NCI-H1092 (cell line): ENCODE results near the gene KCMF1.

Source experiments
- DNase-seq: peaks from one replicate; lab custom pipeline; 2025; lab: John Stamatoyannopoulos, UW

KCMF1 gene

DNA sequence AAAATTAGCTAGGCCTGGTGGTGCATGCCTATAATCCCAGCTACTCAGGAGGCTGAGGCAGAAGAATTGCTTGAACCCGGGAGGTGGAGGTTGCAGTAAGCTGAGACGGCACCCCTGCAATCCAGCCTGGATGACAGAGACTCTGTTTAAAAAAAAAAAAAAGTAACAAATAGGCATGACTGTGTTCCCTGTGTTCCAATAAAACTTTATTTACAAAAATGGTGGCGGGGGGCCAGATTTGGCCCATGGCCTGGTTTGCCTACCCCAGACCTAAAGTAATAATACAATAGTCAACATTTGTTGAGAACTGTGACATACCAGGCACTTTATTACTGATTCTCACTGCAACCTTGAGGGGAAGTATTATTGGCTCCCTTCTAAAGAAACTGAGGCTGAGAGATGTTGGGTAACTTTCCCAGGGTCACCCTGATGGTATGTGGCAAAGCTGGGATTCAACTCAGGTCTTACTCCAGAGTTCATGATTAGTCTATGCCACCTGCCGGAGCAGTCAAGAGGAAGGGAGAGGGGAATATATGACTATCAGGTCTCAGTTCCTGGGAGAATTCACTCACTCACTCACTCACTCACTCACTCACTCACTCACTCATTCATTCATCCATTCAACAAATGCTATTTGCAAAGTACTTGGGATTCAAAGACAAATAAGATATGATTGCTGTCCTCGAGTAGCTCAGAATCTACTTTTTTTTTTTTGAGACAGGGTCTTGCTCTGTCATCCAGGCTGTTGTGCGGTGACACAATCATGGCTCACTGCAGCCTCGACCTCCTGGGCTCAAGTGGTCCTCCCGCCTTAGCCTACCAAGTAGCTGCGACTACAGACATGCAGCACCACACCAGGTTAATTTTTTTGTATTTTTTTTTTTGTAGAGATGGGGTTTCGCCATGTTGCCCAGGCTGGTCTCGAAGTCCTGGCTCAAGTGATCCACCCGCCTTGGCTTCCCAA is 14.3 kb upstream of the KCMF1 start:
- no peak for DNase-seq

DNA sequence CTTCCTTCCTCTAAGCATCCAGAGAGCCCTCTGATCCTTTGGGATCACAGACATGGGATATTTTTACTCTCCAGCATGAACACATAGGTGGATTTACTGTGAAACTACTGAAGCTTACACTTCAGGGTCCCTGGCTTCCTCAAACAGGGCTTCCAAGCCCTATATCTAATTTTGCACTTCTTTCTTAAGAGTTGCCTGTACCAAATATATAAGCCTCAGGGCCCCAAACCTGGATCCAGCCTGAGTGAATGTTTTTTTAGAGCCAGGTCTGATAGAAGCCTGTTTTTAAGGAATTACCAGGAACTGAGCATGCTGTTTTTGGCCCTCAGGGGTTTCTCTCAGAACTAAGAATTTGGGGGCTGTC is 13.2 kb upstream of the KCMF1 start:
- DNase-seq = no peak

DNA sequence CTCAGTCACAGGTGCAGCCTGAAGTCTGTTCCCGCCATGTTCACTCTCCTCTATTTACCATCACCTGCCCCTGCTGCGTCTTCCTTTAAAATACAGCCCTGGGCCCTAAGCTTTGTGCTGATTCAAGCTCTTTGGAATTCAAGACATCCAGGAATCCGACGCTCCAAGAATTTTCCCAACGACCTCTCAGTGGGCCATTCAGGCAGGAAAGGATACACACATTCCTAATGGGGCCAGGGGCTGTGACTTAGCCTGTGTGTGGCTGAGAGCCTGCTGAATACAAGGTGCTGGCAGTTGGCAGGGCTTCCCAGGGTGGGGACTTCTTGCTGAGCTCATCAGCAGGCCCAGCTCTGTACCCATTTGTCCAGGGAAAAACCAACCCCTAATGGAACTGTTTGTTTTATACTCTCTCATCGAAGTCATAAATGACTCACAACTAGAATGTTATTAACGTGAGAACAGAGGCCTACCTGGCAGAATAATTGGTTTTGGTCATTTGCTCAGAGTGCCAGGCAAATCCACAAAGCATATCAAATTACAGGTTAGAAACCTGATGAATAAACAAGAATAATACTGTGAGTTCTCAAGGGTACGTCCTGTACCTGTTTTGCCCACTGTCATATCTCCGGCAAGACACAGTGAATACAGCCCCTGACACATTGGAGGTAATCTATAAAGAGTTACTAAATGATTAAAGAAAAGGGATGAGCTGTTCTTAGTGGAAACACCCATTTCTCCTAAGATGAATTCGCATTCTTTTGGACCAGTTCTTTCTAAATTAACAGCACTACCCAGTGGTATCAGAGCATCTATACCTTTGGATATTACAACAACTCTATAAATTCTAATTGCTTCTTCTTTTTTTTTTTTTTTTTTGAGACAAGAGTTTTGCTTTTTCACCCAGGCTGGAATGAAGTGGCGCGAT is 12.6 kb upstream of the KCMF1 start:
- no peak for DNase-seq

DNA sequence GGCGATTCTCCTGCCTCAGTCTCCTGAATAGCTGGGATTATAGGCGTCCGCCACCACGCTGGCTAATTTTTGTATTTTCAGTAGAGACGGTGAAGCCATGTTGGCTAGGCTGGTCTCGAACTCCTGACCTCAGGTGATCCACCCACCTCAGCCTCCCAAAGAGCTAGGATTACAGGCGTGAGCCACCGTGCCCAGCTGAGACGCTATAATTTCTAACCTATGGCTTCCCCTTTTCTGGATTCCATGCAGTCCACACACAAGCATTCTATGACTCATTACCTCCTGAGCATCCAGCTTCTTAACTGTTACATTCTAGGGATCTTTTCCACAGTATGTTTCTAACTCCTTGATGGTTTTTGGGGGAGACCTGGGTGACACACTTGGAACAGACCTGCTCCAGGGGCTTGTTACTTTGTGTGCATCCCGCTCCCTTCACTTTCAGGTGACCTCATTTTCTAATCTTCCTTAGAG is 11.8 kb upstream of the KCMF1 start:
- no peak for DNase-seq

DNA sequence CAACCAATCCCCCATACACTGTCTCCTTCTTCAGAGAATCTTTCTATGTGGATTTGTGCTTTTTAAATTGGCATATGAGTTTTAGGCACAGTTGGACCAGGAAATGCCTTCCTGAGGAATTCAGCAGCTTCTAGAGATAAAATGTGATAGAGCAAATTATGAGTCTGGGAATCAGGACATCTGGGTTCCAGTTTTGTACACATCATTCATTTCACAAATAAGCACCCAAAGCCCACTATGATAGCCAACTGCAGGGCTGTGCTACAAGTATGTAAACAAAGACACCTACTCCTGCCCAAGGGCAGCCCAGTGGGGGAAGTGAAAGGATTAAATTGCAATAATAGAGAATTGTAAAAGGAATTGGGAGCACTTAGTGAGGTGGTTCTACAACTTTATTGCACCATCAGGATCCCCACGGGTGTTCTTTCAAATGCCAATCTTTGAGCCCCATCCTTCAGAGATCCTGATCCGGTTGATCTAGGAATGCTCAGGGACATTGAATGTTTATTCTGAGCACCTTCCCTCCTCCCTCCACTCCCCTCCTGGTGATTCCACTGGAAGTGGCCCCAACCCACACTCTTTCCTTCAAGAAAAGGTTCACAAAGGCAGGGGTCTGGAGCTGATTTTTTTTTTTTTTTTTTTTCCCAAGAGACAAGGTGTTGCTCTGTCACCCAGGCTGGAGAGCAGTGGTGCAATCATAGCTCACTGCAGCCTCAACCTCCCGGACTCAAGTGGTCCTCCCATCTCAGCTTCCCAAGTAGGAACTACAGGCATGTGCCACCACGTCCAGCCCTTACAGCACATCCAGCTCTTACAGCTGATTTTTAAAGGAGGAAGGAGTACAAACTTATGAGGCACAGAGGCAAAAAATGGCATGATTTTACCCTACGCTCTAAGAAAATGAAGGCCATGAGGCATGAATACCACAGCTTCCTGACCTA is 11.1 kb upstream of the KCMF1 start:
- DNase-seq = no peak

DNA sequence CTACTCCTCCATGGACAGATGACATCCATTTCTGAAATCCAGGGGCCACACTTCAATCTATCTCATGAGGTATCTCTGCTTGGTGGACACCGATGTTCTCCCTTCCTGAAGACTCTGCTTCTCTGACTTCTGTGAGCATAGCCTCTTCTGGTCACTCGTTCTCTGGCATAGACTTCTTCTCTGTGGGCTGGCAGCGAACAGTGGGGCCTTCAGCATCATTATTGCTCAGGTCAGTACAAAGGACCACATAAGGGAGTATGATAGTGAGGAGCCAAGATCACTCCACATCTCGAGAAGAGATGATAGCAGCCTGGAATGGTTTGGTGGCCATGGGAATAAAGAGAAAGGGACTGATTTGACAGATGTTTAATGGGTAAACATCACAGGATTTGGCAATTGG is 8.0 kb upstream of the KCMF1 start:
- DNase-seq = no peak

DNA sequence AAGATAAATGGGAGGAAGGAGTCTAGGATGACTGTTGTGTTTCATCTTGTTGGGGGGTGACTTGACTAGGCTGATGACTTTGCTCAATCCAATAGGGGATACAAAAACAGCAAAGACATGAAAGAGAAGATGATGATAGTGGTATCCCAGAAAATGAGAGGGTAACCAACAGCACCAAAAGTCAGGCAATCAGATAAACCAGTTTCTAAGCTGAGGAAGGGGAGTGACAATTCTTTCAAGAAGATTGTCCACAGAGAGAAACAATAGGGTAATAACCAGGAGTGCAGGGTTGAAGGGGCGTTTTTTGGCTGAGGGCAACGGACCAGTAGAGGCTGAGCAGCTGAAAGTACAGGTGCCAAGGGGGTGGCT is 7.7 kb upstream of the KCMF1 start:
- DNase-seq = no peak

DNA sequence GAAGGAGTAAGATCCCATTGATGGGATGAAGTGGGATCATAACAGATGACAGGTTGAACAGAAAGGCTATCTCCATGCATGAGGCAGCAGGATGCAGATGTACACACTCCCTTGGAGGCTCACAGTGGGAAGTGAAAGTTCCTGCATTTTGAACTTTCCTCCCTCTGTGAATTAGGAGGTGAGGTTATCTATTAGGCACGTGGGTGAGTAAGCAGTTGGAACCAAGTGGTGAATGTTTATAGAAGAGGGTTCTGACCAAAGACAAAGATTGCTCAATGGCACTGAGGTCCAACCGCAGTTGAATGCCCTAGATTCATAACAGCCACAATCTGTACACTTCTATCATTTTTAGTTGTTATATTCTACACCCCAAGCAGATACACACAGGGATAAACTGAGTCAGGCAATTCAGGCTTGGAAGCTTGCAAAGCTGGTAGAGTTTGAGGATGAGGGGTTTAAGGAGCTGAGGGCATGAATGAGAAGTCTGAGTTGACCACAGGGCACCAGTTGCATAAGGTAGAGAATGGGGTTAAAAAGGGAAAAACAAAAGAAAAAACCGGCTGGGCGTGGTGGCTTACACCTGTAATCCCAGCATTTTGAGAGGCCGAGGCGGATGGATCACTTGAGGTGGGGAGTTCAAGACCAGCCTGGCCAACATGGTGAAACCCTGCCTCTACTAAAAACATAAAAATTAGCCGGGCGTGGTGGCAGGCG is 7.1 kb upstream of the KCMF1 start:
- DNase-seq = no peak

DNA sequence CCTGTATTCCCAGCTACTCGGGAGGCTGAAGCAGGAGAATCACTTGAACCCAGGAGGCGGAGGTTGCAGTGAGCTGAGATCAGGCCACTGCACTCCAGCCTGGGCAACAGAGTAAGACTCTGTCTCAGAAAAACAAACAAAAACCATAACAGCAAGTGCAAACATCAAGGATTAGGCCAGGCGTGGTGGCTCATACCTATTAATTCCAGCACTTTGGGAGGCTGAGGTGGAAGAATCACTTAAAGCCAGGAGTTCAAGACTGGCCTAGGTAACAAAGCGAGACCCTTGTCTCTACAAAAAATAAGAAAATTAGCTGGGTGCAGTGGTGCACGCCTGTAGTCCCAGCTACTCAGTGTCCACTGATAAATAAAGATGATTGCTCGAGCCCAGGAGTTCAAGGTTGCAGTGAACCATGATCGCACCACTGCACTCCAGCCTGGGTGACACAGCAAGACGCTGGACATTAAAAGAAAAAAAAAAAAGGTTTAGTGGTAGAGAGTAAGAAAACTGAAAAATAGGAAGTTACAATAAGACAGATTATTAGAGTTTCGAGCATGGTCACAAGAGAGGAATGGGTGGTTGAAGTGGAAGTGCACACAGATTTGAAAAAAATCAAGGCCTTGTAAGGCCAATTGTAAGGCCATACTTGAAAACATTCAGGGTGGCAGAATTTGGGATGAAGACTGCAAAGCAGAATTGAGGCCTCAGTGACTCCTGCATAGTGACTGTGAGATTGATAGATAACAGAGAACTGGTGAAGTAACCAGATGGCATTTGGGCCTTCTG is 6.4 kb upstream of the KCMF1 start:
- DNase-seq = no peak

DNA sequence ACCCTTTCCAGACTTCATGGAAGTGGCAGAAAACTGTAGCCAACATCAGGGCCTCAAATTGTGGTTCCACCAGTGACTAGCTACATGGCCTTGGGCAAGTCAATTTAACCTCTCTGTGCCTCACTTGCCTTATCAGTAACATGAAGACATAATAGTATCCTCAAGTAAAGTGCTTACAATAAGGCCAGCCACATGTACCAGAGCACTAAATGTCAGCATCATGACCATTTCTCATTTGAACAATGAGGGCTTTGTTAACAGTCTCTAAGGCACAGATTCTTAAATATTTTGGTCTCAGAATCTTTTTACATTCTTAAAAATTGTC is 5.8 kb upstream of the KCMF1 start:
- DNase-seq = no peak

DNA sequence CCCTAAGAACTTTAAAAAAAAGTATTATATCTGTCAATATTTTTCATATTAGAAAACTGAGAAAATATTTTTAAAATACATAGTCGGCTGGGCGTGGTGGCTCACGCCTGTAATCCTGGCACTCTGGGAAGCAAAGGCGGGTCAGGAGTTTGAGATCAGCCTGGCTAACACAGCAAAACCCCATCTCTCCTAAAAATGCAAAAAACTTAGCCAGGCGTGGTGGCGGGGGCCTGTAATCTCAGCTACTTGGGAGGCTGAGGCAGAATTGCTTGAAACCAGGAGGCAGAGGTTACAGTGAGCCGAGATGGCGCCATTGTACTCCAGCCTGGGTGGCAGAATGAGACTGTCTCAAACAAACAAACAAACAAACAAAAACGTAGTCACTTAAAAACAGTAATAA is 5.1 kb upstream of the KCMF1 start:
- DNase-seq = no peak

DNA sequence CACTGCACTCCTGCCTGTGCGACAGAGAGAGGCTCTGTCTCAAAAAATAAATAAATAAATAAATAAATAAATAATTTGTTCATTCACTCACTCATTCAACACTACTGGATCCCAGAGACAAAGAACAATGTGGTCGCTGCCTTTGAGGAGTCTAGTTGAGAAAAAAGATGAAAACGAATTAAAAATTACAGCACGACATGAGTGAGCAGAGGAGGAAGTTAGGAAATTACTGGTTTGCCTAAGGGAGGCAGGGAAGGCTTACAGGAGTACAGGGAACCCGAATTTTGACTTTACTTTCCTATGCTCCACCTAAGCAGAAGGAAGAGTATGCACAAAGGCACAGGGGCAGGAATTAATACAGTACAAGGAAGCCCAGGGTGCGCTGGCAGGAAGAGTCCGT is 4.2 kb upstream of the KCMF1 start:
- no peak for DNase-seq

DNA sequence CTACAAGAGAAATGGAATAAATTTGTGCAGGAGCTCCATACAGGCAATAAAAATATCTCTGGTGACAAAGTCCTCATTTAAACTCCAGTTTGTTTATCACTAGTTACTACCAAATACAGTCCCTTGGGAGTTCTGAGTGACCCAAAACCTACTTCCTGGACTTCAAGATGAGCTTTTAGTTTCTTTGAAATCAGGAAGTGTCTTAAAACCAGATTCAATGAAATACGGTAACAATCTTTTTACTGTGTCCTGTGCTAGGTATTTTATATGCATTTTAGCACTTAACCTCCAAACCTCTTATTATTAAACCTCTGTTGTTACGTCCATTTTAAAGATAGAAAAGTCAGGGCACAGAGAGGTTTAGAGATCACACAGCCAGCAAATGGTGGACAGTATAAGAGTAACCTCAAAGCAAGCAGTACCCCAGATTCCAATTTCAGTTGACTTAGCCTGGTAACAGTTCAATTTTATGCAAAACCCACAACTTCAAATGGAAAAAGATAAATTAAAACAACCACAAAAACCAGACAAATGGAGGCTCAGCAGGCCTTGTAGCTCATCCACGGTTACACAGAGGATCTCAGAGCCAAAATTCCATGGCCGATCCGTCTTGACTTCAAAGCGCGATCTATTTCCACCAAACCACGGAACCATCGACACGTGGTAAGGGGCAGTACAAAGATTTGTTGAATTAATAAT is 1.3 kb upstream of the KCMF1 start:
- DNase-seq = no peak

DNA sequence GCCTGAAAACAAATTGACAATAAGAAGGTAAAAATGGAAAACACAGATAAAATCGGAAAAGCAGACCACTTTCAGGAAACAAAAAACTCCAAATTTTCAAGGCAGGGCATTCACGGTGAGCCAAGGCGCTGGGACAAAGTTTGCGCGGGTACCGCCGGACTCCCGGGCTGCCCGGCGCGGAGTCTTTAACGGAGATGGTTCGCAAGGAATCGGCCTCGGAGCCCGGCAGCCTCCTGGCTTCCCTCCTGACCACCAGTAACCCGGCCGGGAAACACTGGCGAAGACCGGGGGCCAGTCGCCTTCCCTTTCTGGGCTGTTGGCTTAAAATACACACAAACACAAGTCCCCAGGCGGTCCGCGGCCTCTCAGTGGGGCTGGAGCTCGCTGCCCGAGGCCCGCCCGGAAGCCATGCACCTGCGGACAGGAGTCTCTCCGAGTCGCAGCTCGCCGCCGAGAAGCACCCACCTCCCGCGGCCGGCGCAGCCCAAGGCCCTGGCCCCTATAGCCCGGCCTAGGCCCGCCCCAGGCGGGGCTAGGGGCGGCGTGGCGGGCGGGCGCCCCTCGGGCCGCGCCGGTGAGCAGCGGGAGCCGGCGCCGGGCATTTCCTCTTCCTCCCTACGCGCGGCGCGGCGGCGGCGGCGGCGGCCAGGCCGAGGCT is 622 bp upstream of the KCMF1 start:
- DNase-seq = no peak

DNA sequence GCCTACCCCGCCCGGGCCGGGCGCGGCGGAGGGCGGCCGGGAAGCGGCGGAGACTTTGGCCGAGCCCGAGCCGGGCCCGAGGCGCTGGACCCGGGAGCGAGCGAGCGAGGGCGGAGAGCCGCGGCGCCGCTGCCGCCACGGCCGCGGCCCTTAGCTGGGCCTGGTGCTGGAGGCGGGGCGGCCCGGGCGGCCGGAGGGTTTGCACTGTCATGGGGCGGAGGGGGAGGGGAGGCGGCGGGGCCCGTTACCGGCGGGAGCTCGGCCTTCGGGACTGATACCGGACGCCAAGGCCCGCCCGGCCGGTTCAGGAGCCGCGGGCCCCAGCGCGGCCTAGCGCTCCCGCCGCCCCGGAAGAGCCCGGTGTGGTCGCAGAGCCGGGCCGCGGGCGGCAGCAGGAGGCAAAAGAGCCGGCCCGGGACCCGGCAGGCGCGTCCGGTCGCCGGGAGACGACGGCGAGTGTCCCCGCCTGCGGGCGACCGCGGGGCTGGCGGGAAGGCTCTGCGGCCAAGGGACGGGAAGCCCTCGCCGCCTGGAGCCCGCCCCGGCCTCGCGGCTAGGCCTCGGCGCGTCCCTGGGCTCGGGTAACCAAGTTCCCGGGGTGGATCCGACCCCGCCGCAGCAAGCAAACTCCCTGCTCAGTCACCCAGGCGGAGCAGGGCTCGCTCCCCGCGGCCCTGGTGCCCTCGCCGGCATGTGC is 697 bp downstream of the KCMF1 start:
- DNase-seq = no peak

DNA sequence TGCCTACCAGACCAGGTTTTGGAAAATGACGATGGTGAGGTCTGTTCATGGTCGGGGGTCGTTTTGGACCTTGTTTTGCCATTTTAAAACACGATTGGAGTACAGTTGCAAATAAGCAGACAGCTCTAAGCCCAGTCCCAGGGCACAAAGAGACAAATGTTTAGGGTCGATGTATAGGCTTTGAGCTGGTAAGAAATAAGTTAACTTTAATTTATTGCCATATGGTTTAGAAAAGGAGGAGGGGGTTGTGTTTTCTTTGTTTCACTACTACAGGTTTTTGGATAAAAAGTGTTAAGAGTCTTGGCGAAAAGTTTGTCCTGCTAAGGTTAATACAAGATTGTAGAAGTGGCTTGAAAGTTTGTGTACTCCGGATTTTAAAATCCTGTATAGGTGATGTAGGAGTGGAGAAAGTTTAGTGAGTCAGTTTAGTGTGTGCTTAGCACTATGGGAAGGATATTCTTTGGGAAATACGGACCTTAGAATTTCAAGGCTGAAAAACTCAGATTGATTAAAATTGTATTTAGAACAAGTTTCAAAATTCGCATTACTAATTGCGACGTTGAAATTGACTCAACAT is 1.3 kb downstream of the KCMF1 start:
- no peak for DNase-seq

DNA sequence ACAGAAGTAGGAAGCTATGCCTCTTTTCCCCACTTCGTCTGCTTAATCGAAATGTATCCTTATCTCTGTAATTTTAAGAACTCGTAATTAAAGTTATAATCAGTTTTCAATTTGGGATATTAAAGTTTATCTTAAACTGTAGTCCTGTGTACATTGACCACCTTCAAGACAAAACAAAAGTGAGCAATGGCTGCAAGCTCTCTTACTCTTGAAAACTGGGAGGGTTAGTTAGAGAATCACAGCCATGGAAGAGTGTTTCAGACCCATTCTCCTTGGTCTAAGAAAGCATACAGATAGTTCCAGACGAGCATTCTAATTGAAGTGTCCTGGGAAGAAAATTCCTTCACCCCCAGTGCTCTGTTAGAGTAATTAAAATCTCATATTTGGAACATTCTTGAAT is 2.0 kb downstream of the KCMF1 start:
- DNase-seq = no peak

DNA sequence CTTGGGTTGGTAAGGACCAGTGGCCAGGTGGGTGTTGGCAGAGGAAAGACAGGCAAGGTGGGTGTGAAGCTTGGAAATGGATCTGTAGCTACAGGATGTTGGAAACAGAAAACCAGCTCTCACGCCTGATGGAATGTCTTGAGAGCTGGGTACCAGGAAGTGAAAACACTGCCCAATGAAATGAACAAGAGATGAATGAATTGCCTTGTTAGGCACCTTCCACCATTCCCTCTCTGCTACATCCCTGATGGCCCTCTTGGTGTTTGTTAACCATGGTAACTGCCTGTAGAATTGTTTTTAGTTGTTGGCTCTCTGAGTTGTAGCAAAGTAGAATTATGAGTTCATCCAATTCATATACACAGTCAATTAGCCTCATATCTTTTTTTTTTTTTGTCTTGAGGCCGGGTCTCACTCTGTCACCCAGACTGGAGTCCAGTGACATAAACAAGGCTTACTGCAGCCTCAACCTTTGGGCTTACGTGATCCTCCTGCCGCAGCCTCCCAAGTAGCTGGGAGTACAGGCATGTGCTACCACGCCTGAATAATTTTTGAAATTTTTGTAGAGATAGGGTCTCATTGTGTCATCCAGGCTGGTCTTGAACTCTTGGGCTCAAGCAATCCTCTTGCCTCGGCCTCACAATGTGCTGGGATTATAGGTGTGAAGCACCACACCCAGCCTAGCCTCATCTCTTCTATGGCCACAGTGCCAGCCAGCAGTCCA is 9.5 kb downstream of the KCMF1 start:
- DNase-seq = no peak
